Measurements from ENCODE around the gene IL4I1.

GRCh38 chr19:49864890-49865289, 31.8 kb downstream of the IL4I1 start:
- TF ChIP-seq CTCF (IDR thresholded peaks at IDR 0.05) (no peak), ZFX (IDR thresholded peaks at IDR 0.05; ENCODE audit: borderline replicate concordance) (no peak)

Measured in 22Rv1 (cell line).